ENCODE results near the gene OR4D10. TPM values are rescaled to one million over a fixed set of nuclear protein-coding genes. Genes with fewer than 3 reads are reported as not detected.

The OR4D10 gene
- total RNA-seq, 1 donor from 2014 or later, result not detected

DNA sequence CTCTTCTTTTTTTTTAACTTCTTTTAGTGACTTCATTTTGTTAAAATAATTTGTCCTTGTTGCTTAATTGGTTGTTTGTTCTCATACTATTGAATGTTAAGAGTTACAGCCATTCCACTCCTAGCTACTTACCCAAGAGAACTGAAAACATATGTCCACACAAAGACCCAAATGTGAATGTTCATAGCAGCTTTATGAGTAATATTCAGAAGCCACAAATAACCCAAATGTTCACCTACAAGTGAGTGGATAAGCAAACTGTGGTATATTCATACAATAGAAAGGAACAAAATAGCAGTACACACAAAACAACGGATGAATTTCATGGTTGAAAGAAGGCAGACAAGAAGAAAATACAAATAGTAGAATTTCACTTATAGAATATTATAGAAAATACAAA is 28.8 kb downstream of the OR4D10 start:
- no peak overlapping the region for H3K4me3 ChIP-seq
- no peaks in the 10 kb centered on the region for H3K27me3 Mint-ChIP-seq (ENCODE audit: insufficient read depth, low read depth)
- H3K27me3 ChIP-seq, result no peaks in the 10 kb centered on the region
- no peaks in the 10 kb centered on the region for H3F3A ChIP-seq (ENCODE audit: low read depth)
- H3K36me3 ChIP-seq, result no peaks in the 10 kb centered on the region
- H3K36me3 Mint-ChIP-seq, result peaks cover 1% of the 10 kb centered on the region
- no peak overlapping the region for H3K4me3 Mint-ChIP-seq
- H3K27ac ChIP-seq, result no peak overlapping the region
- no peak overlapping the region for H3K27ac Mint-ChIP-seq
- H3K4me1 ChIP-seq, result no peaks in the 10 kb centered on the region
- no peaks in the 10 kb centered on the region for H3K4me1 Mint-ChIP-seq
- no peaks in the 10 kb centered on the region for H3K9me3 ChIP-seq (ENCODE audit: low read depth)
- no peak overlapping the region for H2AFZ ChIP-seq (replicated peaks)
- TF ChIP-seq EZH2 (IDR thresholded peaks at IDR 0.05) (no peak), EZH2phosphoT487 (IDR thresholded peaks at IDR 0.05) (no peak)
- TF ChIP-seq, protein P1, sequence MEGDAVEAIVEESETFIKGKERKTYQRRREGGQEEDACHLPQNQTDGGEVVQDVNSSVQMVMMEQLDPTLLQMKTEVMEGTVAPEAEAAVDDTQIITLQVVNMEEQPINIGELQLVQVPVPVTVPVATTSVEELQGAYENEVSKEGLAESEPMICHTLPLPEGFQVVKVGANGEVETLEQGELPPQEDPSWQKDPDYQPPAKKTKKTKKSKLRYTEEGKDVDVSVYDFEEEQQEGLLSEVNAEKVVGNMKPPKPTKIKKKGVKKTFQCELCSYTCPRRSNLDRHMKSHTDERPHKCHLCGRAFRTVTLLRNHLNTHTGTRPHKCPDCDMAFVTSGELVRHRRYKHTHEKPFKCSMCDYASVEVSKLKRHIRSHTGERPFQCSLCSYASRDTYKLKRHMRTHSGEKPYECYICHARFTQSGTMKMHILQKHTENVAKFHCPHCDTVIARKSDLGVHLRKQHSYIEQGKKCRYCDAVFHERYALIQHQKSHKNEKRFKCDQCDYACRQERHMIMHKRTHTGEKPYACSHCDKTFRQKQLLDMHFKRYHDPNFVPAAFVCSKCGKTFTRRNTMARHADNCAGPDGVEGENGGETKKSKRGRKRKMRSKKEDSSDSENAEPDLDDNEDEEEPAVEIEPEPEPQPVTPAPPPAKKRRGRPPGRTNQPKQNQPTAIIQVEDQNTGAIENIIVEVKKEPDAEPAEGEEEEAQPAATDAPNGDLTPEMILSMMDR (IDR thresholded peaks at IDR 0.05), result no peak
- no peak overlapping the region for H3K4me2 ChIP-seq
- DNase-seq (ENCODE audit: low spot score), result no peak
- no peaks in the 10 kb centered on the region for H4K20me1 ChIP-seq (ENCODE audit: low read depth)
- no peak overlapping the region for H3K9ac ChIP-seq
- peaks cover 2% of the 10 kb centered on the region for H3K9me3 Mint-ChIP-seq
- no peaks in the 10 kb centered on the region for H3K79me2 ChIP-seq (ENCODE audit: low read depth)

DNA sequence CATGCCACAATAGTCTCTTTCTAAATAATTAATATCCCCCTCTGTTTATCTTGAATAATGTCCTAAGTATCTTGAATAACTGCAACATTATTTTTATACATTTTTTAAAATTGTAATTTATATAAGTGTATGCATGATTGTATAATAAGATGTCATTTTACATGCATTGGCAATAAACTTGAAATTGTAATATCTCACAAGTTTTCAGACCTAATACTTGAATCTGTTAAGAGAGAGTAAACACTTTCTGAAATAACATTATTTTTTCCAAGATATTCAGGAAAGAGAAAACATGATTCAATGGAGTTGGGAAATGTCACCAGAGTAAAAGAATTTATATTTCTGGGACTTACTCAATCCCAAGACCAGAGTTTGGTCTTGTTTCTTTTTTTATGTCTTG is 30.2 kb downstream of the OR4D10 start, which contains the start of gene OR4D11:
Gene OR4D11 (plus strand): TSS at position 301 of the 400 bp plus-strand sequence. CDS start 0 bp downstream, at position 301.
- Histone ChIP-seq H3K27me3 (no peaks in the 10 kb centered on the region), H3K9ac (no peak within 1 kb of the TSS), H3K27ac (no peak within 1 kb of the TSS), H3K4me2 (no peak within 1 kb of the TSS), H3F3A (ENCODE audit: low read depth) (no peaks in the 10 kb centered on the region), H3K79me2 (ENCODE audit: low read depth) (no peaks in the 10 kb centered on the region), H3K4me3 (no peak within 1 kb of the TSS), H2AFZ (replicated peaks) (no peak within 1 kb of the TSS), H4K20me1 (ENCODE audit: low read depth) (no peaks in the 10 kb centered on the region), H3K4me1 (no peaks in the 10 kb centered on the region), H3K36me3 (no peaks in the 10 kb centered on the region), H3K9me3 (ENCODE audit: low read depth) (no peaks in the 10 kb centered on the region)
- Mint-ChIP-seq H3K9me3 (peaks cover 2% of the 10 kb centered on the region), H3K36me3 (peaks cover 1% of the 10 kb centered on the region), H3K4me1 (no peaks in the 10 kb centered on the region), H3K4me3 (no peak within 1 kb of the TSS), H3K27ac (no peak within 1 kb of the TSS), H3K27me3 (ENCODE audit: insufficient read depth, low read depth) (no peaks in the 10 kb centered on the region)
- TF ChIP-seq, protein P1 (IDR thresholded peaks at IDR 0.05), result no peak
- no peak for TF ChIP-seq EZH2 (IDR thresholded peaks at IDR 0.05)
- TF ChIP-seq EZH2phosphoT487 (IDR thresholded peaks at IDR 0.05), result no peak
- DNase-seq (ENCODE audit: low spot score), result no peak

DNA sequence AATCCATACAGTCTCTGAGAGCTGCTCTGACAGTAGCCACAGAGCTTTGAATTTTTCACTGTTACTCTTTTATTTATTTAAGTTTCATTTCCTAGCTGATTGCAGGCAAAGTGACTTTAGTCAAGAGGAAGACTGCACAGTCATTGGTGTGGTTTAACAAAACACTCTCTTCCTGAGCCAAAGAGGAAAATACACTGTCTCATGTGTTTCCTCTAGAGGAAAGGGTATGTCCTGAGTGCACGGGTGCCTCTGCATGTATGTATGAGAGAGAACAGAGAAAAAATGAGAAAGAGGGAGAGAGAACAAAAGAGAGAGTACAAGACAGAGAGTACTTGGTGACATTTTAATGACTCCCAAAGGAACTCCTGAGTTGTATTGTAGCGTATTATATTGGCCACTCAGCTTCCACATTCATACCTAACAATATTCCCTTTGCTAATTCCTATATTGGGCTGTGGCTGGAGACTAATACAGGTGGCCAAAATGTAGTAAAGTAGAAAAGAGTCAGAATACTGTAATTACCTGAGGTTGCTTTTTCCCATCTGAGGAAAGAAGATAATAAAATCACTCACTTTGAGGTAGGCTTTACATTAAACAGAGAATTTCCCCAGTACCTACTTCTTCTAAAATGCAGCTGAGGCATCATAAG is 38.0 kb downstream of the OR4D10 start, which contains the start of gene OR4D9:
Gene OR4D9 (plus strand): TSS at position 599 of the 649 bp plus-strand sequence. CDS start 3,374 bp downstream, outside the sequence.
- no peaks in the 10 kb centered on the region for H3K36me3 ChIP-seq
- H3K4me2 ChIP-seq, result no peak within 1 kb of the TSS
- no peaks in the 10 kb centered on the region for H3K9me3 Mint-ChIP-seq

More for the DNA sequence above, 38.0 kb downstream of the OR4D10 start, which contains the start of gene OR4D9:
- Histone ChIP-seq H3K4me3 (no peak within 1 kb of the TSS), H3K9me3 (ENCODE audit: low read depth) (no peaks in the 10 kb centered on the region), H3K9ac (no peak within 1 kb of the TSS), H3K27me3 (no peaks in the 10 kb centered on the region), H3K4me1 (no peaks in the 10 kb centered on the region), H3K79me2 (ENCODE audit: low read depth) (no peaks in the 10 kb centered on the region), H3F3A (ENCODE audit: low read depth) (no peaks in the 10 kb centered on the region), H3K27ac (no peak within 1 kb of the TSS), H2AFZ (replicated peaks) (no peak within 1 kb of the TSS), H4K20me1 (ENCODE audit: low read depth) (no peaks in the 10 kb centered on the region)
- Mint-ChIP-seq H3K27ac (no peak within 1 kb of the TSS), H3K4me3 (no peak within 1 kb of the TSS), H3K36me3 (no peaks in the 10 kb centered on the region), H3K27me3 (ENCODE audit: insufficient read depth, low read depth) (no peaks in the 10 kb centered on the region), H3K4me1 (peaks cover 5% of the 10 kb centered on the region)
- no peak for DNase-seq (ENCODE audit: low spot score)
- TF ChIP-seq, protein P1 (IDR thresholded peaks at IDR 0.05), result no peak
- no peak for TF ChIP-seq EZH2 (IDR thresholded peaks at IDR 0.05)
- no peak for TF ChIP-seq EZH2phosphoT487 (IDR thresholded peaks at IDR 0.05)
